HUES64 (cell line): Measurements from ENCODE around the gene ATP1A1.
A peak's percentile ranks its signal among the peaks of the same experiment; 100 is the strongest.

Experiments used
- H3K27ac ChIP-seq: 2 replicates; pipeline ENCODE4 v1.7.0; 2013; ENCODE audit warnings: low read depth, low read length, inconsistent platforms
- H3K27me3 ChIP-seq: 2 replicates; pipeline ENCODE4 v1.6.1; 2013; ENCODE audit warnings: mild to moderate bottlenecking, low read length; ENCODE audit not compliant: insufficient read depth
- H3K36me3 ChIP-seq: 2 replicates; pipeline ENCODE4 v1.6.1; 2013; ENCODE audit warnings: mild to moderate bottlenecking, low read length; ENCODE audit not compliant: insufficient read depth
- H3K4me1 ChIP-seq: 2 replicates; pipeline ENCODE4 v1.6.1; 2013; ENCODE audit warnings: mild to moderate bottlenecking, low read length, moderate library complexity; ENCODE audit not compliant: insufficient read depth
- H3K4me3 ChIP-seq: 2 replicates; pipeline ENCODE4 v1.5.1; 2013; ENCODE audit warnings: mild to moderate bottlenecking, low read length, moderate library complexity
- H3K9ac ChIP-seq: 2 replicates; pipeline ENCODE4 v1.6.1; 2013; ENCODE audit warnings: mild to moderate bottlenecking, low read depth, low read length
- H3K9me3 ChIP-seq: 2 replicates; pipeline ENCODE4 v1.6.1; 2013; ENCODE audit warnings: low read depth, low read length; ENCODE audit not compliant: insufficient read depth
- WGBS: fragments of 150-250, 120-280 bp; methylation state at CpG from one replicate; pipeline ENCODE4 v1.1.7; 2013; ENCODE audit warnings: missing lambda C conversion rate; 5-methylcytosine and 5-hydroxymethylcytosine counted together

The ATP1A1 gene

DNA sequence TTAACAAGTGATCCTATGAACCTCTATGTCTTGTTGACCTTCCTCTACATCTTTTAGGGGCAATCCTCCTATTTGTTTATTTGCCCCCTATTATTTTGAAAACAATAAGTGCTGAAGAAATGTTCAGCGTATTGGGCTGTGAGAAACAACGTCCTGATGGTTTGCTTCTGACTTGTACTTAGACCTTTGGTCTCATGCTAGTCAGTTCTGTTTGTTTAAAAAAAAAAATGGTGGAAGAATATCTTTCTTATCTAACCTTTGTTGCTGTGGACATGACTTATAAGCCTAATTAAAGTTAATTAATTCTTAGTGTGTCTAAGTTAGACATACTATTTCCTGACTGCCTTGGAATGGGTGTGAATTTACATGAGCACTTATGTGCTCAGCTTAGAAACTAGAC is 20.7 kb downstream of the ATP1A1 start:
- Histone ChIP-seq H3K36me3 (peaks cover 100% of the 10 kb centered on the region), H3K4me3 (no peak overlapping the region), H3K27me3 (no peaks in the 10 kb centered on the region), H3K4me1 (no peaks in the 10 kb centered on the region), H3K9me3 (0 out of 2 replicates have a peak, but pooled peaks cover 3% of the 10 kb centered on the region), H3K27ac (no peak overlapping the region), H3K9ac (no peak overlapping the region)
- 100% methylated on average over 2 of the region's 2 CpGs for WGBS

DNA sequence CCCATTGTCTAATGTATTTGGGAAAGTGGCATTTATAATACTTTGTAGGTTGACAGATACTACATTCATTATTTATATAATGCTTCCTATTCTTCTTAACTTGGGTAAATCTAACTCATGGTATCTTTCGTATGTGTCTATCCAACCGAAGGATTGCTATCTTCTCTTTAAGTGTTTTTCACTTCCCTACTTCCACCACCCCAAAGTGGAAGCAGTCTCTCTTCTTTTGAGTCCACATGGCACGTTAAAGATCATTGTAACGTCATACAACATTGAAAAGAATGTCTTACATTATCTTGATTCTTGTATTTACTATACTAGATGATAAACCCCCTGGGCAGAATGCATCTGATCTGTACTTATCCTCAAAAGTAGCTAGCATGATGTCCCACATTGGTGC is 21.2 kb downstream of the ATP1A1 start:
- Histone ChIP-seq H3K27ac (no peak overlapping the region), H3K9ac (no peak overlapping the region), H3K9me3 (0 out of 2 replicates have a peak, but pooled peaks cover 3% of the 10 kb centered on the region), H3K36me3 (peaks cover 100% of the 10 kb centered on the region), H3K27me3 (no peaks in the 10 kb centered on the region), H3K4me1 (no peaks in the 10 kb centered on the region), H3K4me3 (no peak overlapping the region)
- WGBS, result 98% methylated on average over 4 of the region's 4 CpGs

DNA sequence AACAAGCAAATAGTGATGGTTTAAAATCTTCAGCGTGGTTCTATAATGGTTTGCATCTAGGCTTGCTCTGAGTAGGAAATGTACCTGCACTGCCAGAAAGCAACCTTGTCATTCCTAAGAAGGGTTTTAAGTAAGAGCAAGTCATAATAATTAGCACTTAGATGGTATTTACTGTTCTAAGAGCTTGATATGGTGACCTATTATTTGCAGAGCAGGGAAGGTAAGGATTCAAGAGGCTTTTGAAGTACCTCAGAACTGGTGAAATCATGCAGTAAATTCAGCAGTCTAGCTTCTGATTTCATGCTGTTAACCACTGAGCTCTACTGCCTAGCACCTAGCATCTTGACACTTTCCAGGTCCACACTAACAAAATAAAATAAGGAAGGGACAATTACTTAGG is 23.7 kb downstream of the ATP1A1 start:
- Histone ChIP-seq H3K9me3 (no peaks in the 10 kb centered on the region), H3K4me3 (no peak overlapping the region), H3K9ac (no peak overlapping the region), H3K36me3 (peaks cover 100% of the 10 kb centered on the region), H3K4me1 (no peaks in the 10 kb centered on the region), H3K27ac (no peak overlapping the region; the same call in 1 of the 2 replicates), H3K27me3 (no peaks in the 10 kb centered on the region)
- WGBS, result 98% methylated on average over 1 of the region's 1 CpG

DNA sequence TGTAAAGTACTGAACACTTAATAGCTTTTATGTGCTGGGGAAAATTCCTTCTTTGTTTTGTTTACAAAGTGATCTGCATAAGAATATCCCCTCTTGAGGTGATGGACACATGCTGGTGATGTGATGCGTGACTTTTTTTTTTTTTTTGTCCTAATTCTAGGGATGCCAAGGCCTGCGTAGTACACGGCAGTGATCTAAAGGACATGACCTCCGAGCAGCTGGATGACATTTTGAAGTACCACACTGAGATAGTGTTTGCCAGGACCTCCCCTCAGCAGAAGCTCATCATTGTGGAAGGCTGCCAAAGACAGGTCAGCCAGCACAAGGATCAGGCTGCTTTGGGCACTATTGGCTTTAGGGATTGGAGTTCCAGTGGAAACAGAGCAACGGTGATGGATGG is 24.7 kb downstream of the ATP1A1 start:
- 82% methylated on average over 5 of the region's 5 CpGs for WGBS
- 0 out of 2 replicates have a peak overlapping the region, but pooled peaks have one; percentile 55 for H3K27ac ChIP-seq
- no peak overlapping the region for H3K4me3 ChIP-seq
- H3K9ac ChIP-seq, result no peak overlapping the region
- H3K4me1 ChIP-seq, result no peaks in the 10 kb centered on the region
- peaks cover 100% of the 10 kb centered on the region for H3K36me3 ChIP-seq
- no peaks in the 10 kb centered on the region for H3K27me3 ChIP-seq
- H3K9me3 ChIP-seq, result no peaks in the 10 kb centered on the region

DNA sequence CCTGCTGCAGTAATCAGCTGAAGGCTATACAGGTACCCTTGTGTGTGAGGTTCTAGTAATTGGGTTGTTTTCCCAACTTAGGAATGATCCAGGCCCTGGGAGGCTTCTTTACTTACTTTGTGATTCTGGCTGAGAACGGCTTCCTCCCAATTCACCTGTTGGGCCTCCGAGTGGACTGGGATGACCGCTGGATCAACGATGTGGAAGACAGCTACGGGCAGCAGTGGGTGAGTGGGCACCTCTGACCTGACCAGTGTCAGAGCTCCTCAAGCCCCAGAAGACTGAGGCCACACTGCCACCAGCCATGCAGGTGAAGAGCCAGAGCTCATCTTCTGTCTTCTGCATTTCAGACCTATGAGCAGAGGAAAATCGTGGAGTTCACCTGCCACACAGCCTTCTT is 27.7 kb downstream of the ATP1A1 start:
- Histone ChIP-seq H3K4me3 (no peak overlapping the region), H3K36me3 (peaks cover 100% of the 10 kb centered on the region), H3K9ac (no peak overlapping the region), H3K9me3 (no peaks in the 10 kb centered on the region), H3K27ac (no peak overlapping the region), H3K4me1 (no peaks in the 10 kb centered on the region), H3K27me3 (no peaks in the 10 kb centered on the region)
- 97% methylated on average over 6 of the region's 6 CpGs for WGBS

DNA sequence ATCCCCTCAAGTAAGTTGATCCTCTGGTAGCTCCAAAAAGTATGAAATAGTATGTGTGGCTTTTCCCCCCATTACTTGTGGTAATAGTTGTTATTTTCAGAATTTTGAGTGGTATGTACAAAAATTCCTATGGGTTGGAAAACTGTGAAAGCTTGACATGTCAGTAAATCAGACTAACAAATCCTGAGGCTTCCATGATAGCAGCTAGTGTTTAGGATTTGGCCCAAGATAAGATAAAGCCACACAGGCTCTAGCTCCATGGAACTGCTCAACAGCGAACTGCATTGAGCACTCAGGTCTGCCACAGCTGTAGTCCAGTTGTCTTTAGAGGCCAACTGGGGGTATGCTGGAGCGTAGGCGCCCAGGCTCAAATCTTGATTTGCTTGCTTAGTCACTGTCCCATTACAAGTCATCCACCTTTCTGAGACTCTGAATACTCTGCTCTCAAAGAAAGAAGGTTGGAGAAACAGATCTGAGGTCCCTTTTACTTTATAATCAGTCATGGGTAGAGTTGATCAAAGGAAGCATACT is 28.7 kb downstream of the ATP1A1 start:
- H3K9ac ChIP-seq, result no peak overlapping the region
- H3K27ac ChIP-seq, result no peak overlapping the region
- 91% methylated on average over 3 of the region's 3 CpGs for WGBS

DNA sequence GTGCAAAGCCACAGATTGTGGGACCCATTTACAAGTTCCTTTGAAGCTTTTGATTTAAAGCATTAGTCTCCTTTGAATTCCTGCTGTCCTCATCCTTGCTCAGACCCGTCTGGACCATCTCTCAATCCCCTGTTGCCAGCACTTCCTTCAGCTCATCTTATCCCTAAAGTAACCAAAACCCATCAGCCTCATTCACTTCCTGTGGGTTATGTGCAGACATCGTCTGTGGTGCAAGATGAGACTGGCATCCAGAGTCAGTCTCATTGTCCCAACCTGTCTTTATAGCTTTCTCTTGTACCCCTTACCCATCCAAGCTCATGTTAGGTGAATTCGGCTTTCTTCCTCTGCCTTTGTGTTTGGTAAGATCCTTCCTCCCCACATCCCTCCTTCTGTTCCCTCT is 29.3 kb downstream of the ATP1A1 start:
- H3K9ac ChIP-seq, result no peak overlapping the region
- peaks cover 99% of the 10 kb centered on the region for H3K36me3 ChIP-seq
- no peak overlapping the region for H3K4me3 ChIP-seq
- 92% methylated on average over 3 of the region's 3 CpGs for WGBS
- no peaks in the 10 kb centered on the region for H3K9me3 ChIP-seq
- no peak overlapping the region for H3K27ac ChIP-seq
- H3K27me3 ChIP-seq, result no peaks in the 10 kb centered on the region
- H3K4me1 ChIP-seq, result no peaks in the 10 kb centered on the region

More for the DNA sequence above, 28.7 kb downstream of the ATP1A1 start:
- H3K9me3 ChIP-seq, result no peaks in the 10 kb centered on the region
- no peaks in the 10 kb centered on the region for H3K4me1 ChIP-seq
- H3K36me3 ChIP-seq, result peaks cover 100% of the 10 kb centered on the region
- no peaks in the 10 kb centered on the region for H3K27me3 ChIP-seq
- H3K4me3 ChIP-seq, result no peak overlapping the region

DNA sequence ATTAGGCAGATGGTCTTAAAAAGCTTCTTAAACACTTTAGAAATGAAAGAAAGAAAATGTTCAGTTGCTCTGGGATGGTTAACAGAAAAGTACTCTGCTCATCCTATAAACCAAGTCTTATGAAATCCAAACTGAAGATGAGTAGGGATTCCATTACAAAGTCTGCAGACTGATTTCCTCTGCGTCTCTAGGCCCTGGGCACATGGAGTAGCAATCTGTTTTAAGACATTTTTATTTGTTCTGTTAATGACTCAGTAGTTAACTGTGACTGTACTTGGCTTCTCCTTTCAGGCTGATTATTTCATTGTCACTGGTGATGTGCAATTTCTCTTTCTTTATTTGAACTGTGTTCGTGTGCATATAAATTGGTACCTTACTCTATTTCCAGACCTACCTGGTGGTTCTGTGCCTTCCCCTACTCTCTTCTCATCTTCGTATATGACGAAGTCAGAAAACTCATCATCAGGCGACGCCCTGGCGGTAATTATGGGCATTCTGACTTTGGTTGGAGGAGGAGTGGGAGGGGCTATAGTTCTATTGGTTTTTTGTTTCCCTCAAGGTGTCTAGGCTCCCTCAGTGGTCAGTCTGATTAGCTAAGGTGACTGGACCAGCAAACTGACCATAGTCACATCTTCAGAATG is 30.6 kb downstream of the ATP1A1 start:
- H3K27ac ChIP-seq, result no peak overlapping the region
- H3K4me1 ChIP-seq, result no peaks in the 10 kb centered on the region
- H3K36me3 ChIP-seq, result peaks cover 91% of the 10 kb centered on the region
- H3K9me3 ChIP-seq, result no peaks in the 10 kb centered on the region
- over 99% methylated on average over 7 of the region's 7 CpGs for WGBS
- no peak overlapping the region for H3K4me3 ChIP-seq
- no peak overlapping the region for H3K9ac ChIP-seq
- H3K27me3 ChIP-seq, result no peaks in the 10 kb centered on the region

DNA sequence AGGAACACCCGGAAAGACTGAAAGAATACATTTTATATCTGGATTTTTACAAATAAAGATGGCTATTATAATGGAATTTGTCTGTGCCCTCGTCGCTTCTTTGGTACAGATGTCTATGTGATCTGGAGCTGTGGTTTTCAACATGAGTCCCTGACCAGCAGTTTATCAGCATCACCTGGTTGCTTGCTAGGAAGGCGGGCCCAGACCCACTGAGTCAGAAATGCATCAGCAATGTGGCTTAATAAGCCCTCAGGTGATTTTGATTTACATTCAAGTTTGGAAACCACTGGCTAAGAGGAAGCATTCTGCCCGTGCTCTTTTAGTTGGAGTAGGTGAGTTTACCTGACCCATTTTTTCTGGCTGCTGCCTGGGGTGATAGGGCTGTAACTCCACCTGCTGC is 31.7 kb downstream of the ATP1A1 start:
- Histone ChIP-seq H3K27ac (no peak overlapping the region), H3K4me1 (no peaks in the 10 kb centered on the region), H3K9me3 (no peaks in the 10 kb centered on the region), H3K4me3 (no peak overlapping the region), H3K36me3 (peaks cover 84% of the 10 kb centered on the region), H3K9ac (no peak overlapping the region), H3K27me3 (no peaks in the 10 kb centered on the region)
- 96% methylated on average over 5 of the region's 5 CpGs for WGBS

DNA sequence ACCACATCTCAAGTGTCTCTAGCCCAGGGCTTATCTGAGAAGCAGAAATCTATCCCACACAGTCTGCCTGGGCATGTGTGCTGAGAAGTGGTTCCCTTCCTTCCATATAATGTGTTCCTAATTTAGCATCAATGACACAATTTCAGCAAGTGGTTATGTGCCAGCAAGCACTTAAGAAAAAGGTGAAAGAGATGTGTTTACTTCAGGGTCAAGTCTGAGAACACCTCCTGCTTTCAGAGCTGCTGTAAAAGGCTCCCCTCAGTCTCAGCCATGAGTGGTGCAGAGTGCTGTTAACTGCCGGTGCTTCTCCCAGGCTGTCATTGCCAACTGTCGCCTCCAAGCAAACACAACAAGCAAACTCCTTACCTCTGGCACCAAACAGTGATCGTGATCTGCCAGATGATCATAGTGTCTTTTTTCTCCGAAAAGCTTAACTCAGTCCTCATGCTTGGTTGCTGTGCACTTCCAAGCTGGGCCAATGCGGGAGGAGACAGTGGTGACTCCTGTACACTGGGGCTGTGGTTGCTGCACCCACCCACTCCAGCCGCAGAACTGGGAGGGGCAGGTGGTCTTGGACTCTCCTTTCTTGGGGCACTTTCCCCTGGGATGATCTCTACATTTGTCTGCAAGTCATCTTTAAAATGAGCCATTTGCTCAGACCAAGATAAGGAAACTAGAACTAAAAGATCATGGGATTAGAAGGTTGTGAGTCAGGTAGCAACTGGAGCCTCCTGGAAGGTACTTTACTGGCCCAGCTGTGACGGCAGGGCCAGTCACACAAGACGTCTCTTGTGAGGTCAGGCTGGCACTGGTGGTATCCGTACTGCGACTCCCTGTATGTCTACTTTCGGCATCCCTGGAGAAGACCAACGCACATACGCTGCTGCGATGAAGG is 32.4 kb downstream of the ATP1A1 start:
- WGBS, result 92% methylated on average over 14 of the region's 14 CpGs
- no peak overlapping the region for H3K27ac ChIP-seq
- no peaks in the 10 kb centered on the region for H3K4me1 ChIP-seq
- H3K27me3 ChIP-seq, result no peaks in the 10 kb centered on the region
- H3K9ac ChIP-seq, result no peak overlapping the region
- H3K36me3 ChIP-seq, result peaks cover 76% of the 10 kb centered on the region
- no peak overlapping the region for H3K4me3 ChIP-seq
- H3K9me3 ChIP-seq, result no peaks in the 10 kb centered on the region

DNA sequence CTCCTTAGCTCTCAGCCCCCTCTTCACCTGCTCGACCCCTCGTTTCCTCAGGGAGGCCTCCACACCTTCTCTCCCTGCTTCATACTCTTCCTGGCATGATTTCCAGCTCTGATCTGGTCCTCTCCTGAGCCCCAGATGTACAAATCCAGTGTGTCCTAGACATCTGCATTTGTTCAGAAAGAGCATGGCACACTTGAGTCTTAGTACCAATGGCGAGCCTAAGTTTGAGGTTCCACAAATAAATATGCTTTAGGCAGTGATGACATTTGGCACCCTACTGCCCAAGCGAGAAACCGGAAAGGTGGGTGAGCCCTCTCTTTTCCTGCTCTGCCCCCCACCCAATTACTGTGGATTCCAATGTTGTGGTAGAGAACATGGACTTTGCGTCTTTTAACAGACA is 34.0 kb downstream of the ATP1A1 start:
- no peak overlapping the region for H3K4me3 ChIP-seq
- peaks cover 60% of the 10 kb centered on the region for H3K36me3 ChIP-seq
- H3K9me3 ChIP-seq, result no peaks in the 10 kb centered on the region
- 93% methylated on average over 6 of the region's 6 CpGs for WGBS
- no peaks in the 10 kb centered on the region for H3K4me1 ChIP-seq
- no peaks in the 10 kb centered on the region for H3K27me3 ChIP-seq
- H3K27ac ChIP-seq, result no peak overlapping the region
- H3K9ac ChIP-seq, result no peak overlapping the region
